Gastroesophageal sphincter (tissue), 3 donors: ENCODE data around the gene SOST.

Experiments used
- EP300 ChIP-seq: sonication (generic); formaldehyde crosslinking; IDR thresholded peaks from one replicate; pipeline ENCODE4 v1.6.1; 2017; ENCODE audit warnings: antibody characterized with exemption, mild to moderate bottlenecking
- POLR2A ChIP-seq, 2 donors: fragments of 450-650 bp; IDR thresholded peaks; one replicate each; pipeline ENCODE4 v1.6.1; 2017; ENCODE audit warnings: antibody characterized with exemption in 2 of 2, mild to moderate bottlenecking in 2 of 2, moderate library complexity in 1 of 2
- POLR2AphosphoS5 ChIP-seq: sonication (generic); formaldehyde crosslinking; IDR thresholded peaks from one replicate; pipeline ENCODE4 v1.6.1; 2017; ENCODE audit warnings: antibody characterized with exemption
- TF ChIP-seq, protein P1 (sequence below), 4 experiments: fragments of 200-600 bp in 2 of 4; fragments of 450-650 bp in 2 of 4; sonication (generic) in 1 of 4; IDR thresholded peaks; one replicate each; pipeline ENCODE4 v1.5.1; 2017 to 2019; ENCODE audit warnings: antibody characterized with exemption in 4 of 4, mild to moderate bottlenecking in 2 of 4, moderate library complexity in 2 of 4

GRCh38 chr17:43768382-43768781 is 9.8 kb upstream of the SOST start:
- TF ChIP-seq, protein P1, sequence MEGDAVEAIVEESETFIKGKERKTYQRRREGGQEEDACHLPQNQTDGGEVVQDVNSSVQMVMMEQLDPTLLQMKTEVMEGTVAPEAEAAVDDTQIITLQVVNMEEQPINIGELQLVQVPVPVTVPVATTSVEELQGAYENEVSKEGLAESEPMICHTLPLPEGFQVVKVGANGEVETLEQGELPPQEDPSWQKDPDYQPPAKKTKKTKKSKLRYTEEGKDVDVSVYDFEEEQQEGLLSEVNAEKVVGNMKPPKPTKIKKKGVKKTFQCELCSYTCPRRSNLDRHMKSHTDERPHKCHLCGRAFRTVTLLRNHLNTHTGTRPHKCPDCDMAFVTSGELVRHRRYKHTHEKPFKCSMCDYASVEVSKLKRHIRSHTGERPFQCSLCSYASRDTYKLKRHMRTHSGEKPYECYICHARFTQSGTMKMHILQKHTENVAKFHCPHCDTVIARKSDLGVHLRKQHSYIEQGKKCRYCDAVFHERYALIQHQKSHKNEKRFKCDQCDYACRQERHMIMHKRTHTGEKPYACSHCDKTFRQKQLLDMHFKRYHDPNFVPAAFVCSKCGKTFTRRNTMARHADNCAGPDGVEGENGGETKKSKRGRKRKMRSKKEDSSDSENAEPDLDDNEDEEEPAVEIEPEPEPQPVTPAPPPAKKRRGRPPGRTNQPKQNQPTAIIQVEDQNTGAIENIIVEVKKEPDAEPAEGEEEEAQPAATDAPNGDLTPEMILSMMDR (IDR thresholded peaks at IDR 0.05) = no peak
- TF ChIP-seq POLR2AphosphoS5 (no peak), POLR2A (IDR thresholded peaks at IDR 0.05) (no peak), EP300 (no peak)
